Measurements from ENCODE around the gene TMC1.
"Not testable (repeated sequence)": the region's sequence is repeated elsewhere in the genome, so short reads cannot be mapped to it uniquely, and the experiment has no call there.

TMC1 gene

DNA sequence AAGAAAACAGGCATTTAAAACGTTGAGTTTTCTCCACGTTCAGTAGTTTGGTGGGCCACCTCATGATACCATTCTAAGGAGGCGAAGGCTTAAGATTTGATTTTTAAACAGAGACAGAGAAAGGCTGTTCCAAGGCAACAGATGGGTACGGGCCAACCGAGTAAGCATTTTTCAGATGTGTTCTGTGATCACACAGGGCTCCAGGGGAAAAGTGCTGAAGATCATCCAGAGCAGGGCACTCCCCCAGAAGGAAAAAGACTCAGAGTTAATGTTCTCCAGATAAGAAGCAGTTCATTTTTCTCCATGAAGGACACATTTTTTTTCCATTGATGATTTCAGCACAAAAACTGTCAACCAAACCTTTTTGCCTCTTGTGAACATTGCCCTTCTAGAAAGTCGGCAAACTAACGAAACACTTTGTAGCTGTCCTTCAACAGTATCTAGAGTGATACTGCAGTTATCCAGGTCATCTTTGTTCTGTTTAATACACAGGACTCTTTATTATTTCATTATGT, 292.7 kb downstream of the TMC1 start:
- H3K27ac Mint-ChIP-seq: no peak overlapping the region

DNA sequence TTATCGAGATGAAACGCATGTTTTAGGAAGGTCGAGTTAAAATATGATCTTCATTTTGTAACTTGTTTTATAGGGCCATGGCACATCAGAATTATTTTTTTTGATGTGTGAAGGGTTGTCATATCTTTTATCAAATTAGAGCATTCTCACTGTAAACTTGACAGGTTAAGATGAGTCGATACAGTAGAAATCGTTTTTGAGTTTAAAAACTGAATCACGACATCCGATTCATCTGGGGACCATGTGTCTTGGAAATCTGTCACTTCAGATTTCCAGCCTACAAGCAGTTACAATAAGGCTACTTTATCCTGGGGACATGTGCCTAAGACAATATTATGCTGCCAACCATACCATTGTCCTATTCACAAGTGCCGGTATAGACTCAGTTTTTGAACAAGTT, 295.3 kb downstream of the TMC1 start:
- Mint-ChIP-seq H3K9me3 (no peaks in the 10 kb centered on the region), H3K27me3 (peaks cover 5 to 8% of the 10 kb centered on the region in 2 donors), H3K4me1 (no peaks in the 10 kb centered on the region), H3K36me3 (no peaks in the 10 kb centered on the region), H3K4me3 (no peak overlapping the region), H3K27ac (no peak overlapping the region)
- DNase-seq (no peak), ATAC-seq (replicated peaks) (no peak)

More for the DNA sequence above, 292.7 kb downstream of the TMC1 start:
- Mint-ChIP-seq H3K4me3 (no peak overlapping the region), H3K9me3 (no peaks in the 10 kb centered on the region), H3K27me3 (peaks cover 5 to 8% of the 10 kb centered on the region in 2 donors), H3K36me3 (no peaks in the 10 kb centered on the region), H3K4me1 (no peaks in the 10 kb centered on the region)
- no peak for DNase-seq
- ATAC-seq (replicated peaks): no peak

DNA sequence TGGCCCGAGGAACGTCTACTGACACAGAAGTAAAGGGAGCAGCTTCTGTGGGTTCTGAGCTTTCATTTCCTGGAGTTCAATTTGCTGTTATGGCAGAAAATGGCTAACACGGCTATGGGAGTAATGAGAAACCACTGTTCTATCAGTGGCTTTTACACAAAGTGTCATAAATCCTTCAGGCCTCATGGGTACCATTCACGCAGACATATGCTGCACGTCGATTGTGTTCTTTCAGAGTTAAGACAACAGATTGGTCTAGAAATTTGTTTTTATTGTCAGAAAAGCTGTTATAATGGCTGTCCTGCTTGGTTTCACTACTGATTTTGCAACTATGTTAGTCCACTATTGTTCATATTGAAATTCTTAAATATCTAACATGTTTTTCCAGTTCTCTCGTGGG, 296.0 kb downstream of the TMC1 start:
- DNase-seq (no peak), ATAC-seq (replicated peaks) (no peak)
- H3K4me1 Mint-ChIP-seq: peaks cover 0 to 2% of the 10 kb centered on the region in 2 donors
- H3K27ac Mint-ChIP-seq: no peak overlapping the region
- peaks cover 5 to 8% of the 10 kb centered on the region in 2 donors for H3K27me3 Mint-ChIP-seq
- H3K36me3 Mint-ChIP-seq: no peaks in the 10 kb centered on the region
- H3K4me3 Mint-ChIP-seq: no peak overlapping the region
- H3K9me3 Mint-ChIP-seq: no peaks in the 10 kb centered on the region

DNA sequence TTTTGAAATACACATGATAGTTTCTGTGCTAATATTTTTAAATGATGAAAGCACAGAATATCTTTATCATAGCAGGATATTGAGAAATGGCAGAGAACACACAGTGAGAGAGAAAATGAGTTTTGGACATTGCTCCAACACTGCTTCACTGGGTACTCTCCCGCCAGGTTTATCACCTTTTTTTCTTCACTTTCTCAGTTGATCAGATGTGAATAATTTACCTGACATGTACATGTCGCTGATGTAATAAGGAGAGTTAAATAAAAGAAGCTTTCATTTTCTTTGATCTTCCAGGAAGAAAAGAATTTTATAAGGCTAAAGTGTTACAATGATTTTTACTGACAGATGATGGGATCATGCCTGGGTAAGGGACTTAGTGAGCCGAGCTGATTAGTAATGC, 297.0 kb downstream of the TMC1 start:
- no peak overlapping the region for H3K4me3 Mint-ChIP-seq
- ATAC-seq (replicated peaks): no peak

DNA sequence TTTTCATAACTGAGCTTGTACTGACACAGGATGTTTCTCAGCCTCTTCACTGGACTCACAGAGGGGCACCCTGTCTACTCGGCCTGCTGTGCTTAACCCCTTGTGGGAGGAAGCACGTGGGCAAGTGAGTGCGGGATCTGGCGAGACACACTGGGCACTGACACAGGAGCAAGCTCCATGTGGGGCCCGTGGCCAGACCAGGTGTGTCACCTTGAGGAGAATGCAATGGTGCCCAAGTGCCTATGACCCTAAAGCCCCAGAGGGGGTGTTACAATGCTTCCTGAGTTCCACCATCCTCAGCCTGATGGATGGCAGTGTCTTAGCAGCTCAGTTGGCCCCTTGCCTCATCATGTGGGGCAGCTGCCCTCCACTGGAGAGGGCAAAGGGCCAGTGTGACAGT, 302.6 kb downstream of the TMC1 start:
- ATAC-seq (replicated peaks) (no peak), DNase-seq (no peak)
- H3K4me1 Mint-ChIP-seq: peaks cover 0 to 3% of the 10 kb centered on the region in 2 donors
- no peaks in the 10 kb centered on the region for H3K9me3 Mint-ChIP-seq
- H3K4me3 Mint-ChIP-seq: no peak overlapping the region
- peaks cover 6 to 14% of the 10 kb centered on the region in 2 donors for H3K27me3 Mint-ChIP-seq
- H3K27ac Mint-ChIP-seq: no peak overlapping the region
- H3K36me3 Mint-ChIP-seq: no peaks in the 10 kb centered on the region

More for the DNA sequence above, 297.0 kb downstream of the TMC1 start:
- Mint-ChIP-seq H3K4me1 (peaks cover 0 to 3% of the 10 kb centered on the region in 2 donors), H3K27me3 (peaks cover 8 to 12% of the 10 kb centered on the region in 2 donors), H3K27ac (no peak overlapping the region), H3K36me3 (no peaks in the 10 kb centered on the region), H3K9me3 (no peaks in the 10 kb centered on the region)
- DNase-seq: no peak

DNA sequence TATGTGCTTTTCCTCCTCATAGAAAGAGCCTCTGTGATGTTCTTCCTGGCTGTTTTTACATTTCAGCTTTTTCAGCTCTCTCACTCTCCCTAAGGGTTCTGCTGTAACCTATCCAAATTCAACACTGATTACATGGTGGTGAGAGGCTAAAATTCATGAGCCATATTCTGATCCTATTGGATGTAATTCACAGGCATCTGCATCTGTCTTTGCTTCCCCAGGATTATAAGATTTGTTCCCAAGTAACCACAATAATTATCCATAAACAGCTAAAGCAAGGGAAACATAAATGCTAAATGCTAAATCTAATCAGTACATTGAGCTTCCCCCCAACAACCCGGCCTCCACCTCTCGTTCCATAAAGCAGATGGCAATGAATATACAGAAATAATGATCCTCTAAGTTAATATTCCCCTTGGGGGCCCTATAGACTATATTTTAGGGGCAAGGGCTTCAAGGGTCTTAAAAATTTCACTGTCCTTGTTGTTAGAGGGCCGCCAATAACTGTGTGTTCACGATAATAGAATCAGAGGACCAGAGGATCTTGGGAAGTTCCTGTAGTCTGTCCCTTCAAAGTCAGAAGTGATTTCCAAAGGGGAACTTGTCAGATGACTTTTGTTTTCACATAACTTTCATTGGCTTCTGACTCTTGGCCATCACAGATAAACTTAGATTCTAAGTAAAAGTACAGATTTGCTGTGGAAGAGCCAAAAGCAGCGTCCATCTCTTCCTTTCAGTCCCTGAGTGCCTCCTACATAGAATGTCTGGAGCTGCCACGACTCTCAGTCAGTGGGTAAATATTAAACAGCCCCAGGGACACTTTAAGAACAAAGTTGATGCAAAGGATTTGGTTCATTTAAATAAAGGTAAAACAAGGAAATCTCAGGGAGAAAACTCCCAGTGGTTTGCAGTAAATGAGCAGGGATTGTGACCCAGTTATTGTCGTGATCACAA, 305.9 kb downstream of the TMC1 start:
- no peak for ATAC-seq (replicated peaks)
- no peaks in the 10 kb centered on the region for H3K9me3 Mint-ChIP-seq

DNA sequence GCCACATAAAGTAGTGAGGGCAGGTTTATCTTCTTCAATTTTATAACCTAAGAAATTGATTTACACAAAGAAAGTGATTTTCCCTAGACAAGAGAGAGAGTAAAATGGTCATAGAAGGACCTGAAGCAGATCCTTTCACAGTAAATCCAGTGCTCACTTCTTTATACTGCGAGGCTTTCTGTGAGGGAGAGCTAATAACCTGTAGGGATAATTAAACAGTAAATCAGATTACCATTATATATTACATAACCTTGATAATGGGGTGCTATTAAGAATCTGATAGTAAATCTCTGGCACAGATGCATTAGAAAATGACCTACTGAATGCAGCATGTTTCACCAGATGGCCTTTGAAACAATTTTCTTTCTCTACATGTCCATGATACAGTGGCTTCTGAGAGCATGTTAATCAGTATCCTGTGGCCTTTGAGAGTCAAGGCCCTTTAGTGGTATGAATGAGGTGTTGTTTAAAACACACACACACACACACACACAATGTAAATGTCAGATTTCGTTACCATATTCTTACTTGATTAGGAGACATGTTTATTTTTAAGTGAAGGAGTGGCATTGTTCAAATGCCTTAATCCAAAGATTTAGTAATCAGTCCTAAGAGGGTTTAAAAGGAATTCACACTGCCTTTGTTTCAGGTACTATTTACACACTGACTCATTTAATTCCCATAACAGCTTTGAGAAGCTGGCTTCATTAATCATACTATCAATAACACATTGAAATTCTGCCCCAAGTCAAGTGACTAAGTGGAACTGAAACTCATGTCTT, 306.7 kb downstream of the TMC1 start:
- H3K9me3 Mint-ChIP-seq: no peaks in the 10 kb centered on the region
- no peak overlapping the region for H3K27ac Mint-ChIP-seq
- DNase-seq (no peak), ATAC-seq (replicated peaks) (no peak)
- H3K4me3 Mint-ChIP-seq: no peak overlapping the region
- no peaks in the 10 kb centered on the region for H3K4me1 Mint-ChIP-seq
- H3K36me3 Mint-ChIP-seq: no peaks in the 10 kb centered on the region
- H3K27me3 Mint-ChIP-seq: peaks cover 6 to 9% of the 10 kb centered on the region in 2 donors

More for the DNA sequence above, 305.9 kb downstream of the TMC1 start:
- H3K27ac Mint-ChIP-seq: no peak overlapping the region
- H3K36me3 Mint-ChIP-seq: no peaks in the 10 kb centered on the region
- DNase-seq: no peak
- no peak overlapping the region for H3K4me3 Mint-ChIP-seq
- peaks cover 0 to 2% of the 10 kb centered on the region in 2 donors for H3K4me1 Mint-ChIP-seq
- peaks cover 6 to 14% of the 10 kb centered on the region in 2 donors for H3K27me3 Mint-ChIP-seq

DNA sequence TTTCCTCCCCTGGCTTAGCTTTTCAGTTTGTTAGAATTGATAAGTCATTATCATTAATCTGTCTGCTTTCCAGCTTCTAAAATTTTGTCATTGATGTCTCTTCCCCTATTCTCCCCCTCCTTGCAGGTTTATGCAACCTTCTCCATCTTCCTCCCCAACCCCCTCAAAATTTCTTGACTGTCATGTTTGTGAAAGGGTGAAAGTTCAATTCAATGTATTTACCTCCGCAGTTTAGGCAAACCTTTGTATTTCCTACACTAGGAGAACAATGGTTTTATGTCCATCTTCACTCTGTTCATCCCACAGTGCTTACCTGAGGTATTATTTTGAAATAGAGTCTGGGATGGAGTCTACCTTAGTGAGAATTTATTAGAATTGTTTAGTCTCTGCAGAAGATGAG, 313.6 kb downstream of the TMC1 start:
- Mint-ChIP-seq H3K4me1 (no peaks in the 10 kb centered on the region), H3K27ac (no peak overlapping the region), H3K9me3 (no peaks in the 10 kb centered on the region), H3K27me3 (peaks cover 5 to 21% of the 10 kb centered on the region in 2 donors), H3K4me3 (no peak overlapping the region), H3K36me3 (no peaks in the 10 kb centered on the region)
- ATAC-seq (replicated peaks) (no peak), DNase-seq (no peak)

DNA sequence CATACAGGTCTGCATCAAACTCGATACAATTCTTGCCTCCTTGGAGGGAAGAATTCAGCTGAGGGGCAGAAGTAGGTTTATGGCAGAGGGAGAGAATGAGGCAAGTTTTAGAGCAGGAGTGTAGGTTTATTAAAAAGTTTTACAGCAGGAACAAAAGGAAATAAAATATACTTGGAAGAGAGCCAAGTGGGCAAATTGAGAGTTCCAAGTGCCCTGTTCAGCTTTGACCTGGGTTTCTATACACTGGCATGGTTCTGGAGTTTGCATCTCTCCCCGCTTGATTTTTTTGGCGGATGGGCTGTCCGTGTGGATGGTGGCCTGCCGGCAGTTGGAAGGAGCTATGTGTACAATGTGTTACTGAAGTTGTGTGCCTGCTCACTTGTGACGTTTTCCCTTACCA, 315.4 kb downstream of the TMC1 start:
- Mint-ChIP-seq H3K36me3 (no peaks in the 10 kb centered on the region), H3K27me3 (peaks cover 5 to 21% of the 10 kb centered on the region in 2 donors), H3K4me1 (no peaks in the 10 kb centered on the region), H3K27ac (no peak overlapping the region), H3K9me3 (no peaks in the 10 kb centered on the region), H3K4me3 (no peak overlapping the region)
- DNase-seq (no peak), ATAC-seq (replicated peaks) (no peak)

DNA sequence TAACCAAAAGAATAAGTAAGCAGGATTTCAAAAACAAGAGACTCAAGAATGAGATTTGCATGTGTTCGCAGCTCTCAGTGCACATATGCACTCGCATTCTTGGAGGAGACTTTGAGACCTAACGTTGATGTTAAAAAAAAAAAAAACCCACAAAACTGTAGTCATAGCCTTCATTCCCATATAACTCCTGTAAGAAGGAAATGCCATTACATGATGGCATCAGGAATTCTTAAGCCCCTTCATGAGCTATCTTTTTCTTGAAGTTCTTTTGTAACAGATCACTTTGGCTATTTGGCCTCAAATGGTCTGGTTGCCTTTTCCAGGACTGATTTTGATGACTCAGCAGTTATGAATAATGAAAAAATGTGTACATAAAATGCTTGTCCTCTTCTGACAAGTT, 317.7 kb downstream of the TMC1 start:
- H3K4me1 Mint-ChIP-seq: no peaks in the 10 kb centered on the region
- no peaks in the 10 kb centered on the region for H3K36me3 Mint-ChIP-seq
- H3K4me3 Mint-ChIP-seq: no peak overlapping the region
- peaks cover 5 to 14% of the 10 kb centered on the region in 2 donors for H3K27me3 Mint-ChIP-seq
- H3K27ac Mint-ChIP-seq: no peak overlapping the region
- peaks cover 2 to 4% of the 10 kb centered on the region in 2 donors for H3K9me3 Mint-ChIP-seq
- ATAC-seq (replicated peaks) (no peak), DNase-seq (no peak)

DNA sequence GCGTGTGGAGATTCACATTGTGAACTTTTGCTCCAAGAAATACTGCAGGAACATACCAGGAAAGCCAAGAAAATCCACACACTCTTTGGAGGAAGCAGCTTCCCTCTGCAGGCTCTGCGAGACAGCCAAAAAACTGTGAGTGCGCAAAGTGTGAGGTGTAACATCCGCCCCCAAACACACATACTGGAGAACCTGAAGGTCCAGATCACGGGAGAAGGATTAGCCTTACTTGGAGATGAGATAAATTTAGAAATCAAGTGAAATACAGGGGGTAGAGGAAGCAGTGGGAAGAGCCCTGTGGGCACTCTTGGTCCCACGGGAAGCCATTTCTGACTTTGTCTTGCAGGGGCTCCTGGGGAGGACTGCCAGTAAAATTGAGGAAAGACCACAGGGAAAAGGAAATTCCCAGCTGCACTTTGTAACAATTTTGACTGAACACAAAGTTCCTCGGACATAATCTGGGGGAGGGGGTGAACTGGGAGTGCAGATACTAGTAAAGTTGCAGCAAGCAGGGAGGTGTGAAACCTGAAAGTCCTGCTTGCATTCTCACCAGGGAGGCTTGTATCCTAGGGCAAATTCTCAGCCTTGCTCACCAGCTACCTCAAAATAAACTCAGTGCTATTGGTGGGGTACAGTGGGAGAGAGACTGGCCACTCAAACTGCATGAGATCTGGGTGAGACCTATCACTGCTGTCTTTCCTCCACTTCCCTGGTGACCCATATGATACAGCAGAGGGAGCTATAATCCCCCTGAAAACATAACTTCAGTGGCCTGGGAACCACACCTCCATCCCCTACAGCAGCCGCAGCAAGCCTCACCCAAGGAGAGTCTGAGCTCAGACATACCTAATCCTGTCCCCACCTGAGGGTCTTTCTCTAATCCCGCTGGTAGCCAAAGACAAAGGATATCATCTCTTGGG, 322.4 kb downstream of the TMC1 start:
- H3K4me3 Mint-ChIP-seq: no peak overlapping the region
- DNase-seq: no peak
- H3K27me3 Mint-ChIP-seq: peaks cover 4 to 15% of the 10 kb centered on the region in 2 donors
- no peaks in the 10 kb centered on the region for H3K4me1 Mint-ChIP-seq
- H3K9me3 Mint-ChIP-seq: peaks cover 22 to 25% of the 10 kb centered on the region in 2 donors
- peaks cover 0 to 5% of the 10 kb centered on the region in 2 donors for H3K36me3 Mint-ChIP-seq
- no peak overlapping the region for H3K27ac Mint-ChIP-seq
- ATAC-seq (replicated peaks): no peak

DNA sequence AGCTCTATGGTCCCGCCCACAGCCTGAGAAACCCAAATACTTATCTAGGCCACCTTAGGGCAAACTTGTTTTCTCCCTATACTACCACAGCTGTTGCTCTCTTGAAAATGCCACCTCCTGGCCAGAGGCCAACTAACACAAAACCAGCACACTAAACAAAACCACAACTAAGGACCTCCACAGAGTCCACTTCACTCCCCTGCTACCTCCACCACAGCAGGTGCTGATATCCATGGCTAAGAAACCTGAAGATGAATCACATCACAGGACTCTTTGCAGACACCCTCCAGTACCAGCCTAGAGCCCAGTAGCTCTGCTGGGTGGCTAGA, 323.0 kb downstream of the TMC1 start:
- peaks cover 7 to 22% of the 10 kb centered on the region in 2 donors for H3K27me3 Mint-ChIP-seq
- no peak overlapping the region for H3K4me3 Mint-ChIP-seq
- H3K9me3 Mint-ChIP-seq: peaks cover 22 to 25% of the 10 kb centered on the region in 2 donors
- DNase-seq: no peak
- no peaks in the 10 kb centered on the region for H3K4me1 Mint-ChIP-seq
- H3K36me3 Mint-ChIP-seq: peaks cover 0 to 5% of the 10 kb centered on the region in 2 donors
- no peak overlapping the region for H3K27ac Mint-ChIP-seq
- ATAC-seq (replicated peaks): no peak

DNA sequence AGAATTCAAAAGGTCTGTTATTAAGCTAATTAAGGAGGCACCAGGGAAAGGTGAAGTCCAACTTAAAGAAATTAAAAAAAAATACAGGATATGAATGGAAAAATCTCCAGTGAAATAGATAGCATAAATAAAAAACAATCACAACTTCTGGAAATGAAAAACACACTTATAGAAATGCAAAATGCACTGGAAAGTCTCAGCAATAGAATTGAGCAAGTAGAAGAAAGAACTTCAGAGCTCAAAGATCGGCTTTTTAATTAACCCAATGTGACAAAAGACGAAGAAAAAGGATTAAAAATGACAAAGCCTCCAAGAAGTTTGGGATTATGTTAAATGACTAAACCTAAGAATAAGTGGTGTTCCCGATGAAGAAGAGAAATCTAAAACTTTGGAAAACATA, 323.6 kb downstream of the TMC1 start:
- DNase-seq; H3K4me3 Mint-ChIP-seq; H3K36me3 Mint-ChIP-seq; H3K4me1 Mint-ChIP-seq; ATAC-seq (replicated peaks); H3K27ac Mint-ChIP-seq: not testable (repeated sequence)
- Mint-ChIP-seq H3K9me3 (peaks cover 22 to 25% of the 10 kb centered on the region in 2 donors), H3K27me3 (peaks cover 7 to 22% of the 10 kb centered on the region in 2 donors)

DNA sequence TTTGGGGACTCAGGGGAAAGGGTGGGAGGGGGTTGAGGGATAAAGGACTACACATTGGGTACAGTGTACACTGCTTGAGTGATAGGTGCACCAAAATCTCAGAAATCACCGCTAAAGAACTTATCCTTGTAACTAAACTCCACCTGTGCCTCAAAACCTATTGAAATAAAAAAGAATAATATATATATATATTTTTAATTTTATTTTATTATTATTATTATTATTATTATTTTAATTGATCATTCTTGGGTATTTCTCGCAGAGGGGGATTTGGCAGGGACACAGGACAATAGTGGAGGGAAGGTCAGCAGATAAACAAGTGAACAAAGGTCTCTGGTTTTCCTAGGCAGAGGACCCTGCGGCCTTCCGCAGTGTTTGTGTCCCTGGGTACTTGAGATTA, 328.8 kb downstream of the TMC1 start:
- H3K27me3 Mint-ChIP-seq: peaks cover 7 to 28% of the 10 kb centered on the region in 2 donors
- H3K4me1 Mint-ChIP-seq; DNase-seq; H3K4me3 Mint-ChIP-seq; H3K27ac Mint-ChIP-seq; H3K36me3 Mint-ChIP-seq; ATAC-seq (replicated peaks): not testable (repeated sequence)
- H3K9me3 Mint-ChIP-seq: peaks cover 11 to 15% of the 10 kb centered on the region in 2 donors

All from stimulated activated naive B cell treated with anti-CD40 and anti-IgM and Interleukin-4, amounts not matched to agents 10 μg/mL and 1 μg/mL and 100 μg/mL, for 72 hours (primary cell).